ENCODE results near the gene IGLON5.

The IGLON5 gene

DNA sequence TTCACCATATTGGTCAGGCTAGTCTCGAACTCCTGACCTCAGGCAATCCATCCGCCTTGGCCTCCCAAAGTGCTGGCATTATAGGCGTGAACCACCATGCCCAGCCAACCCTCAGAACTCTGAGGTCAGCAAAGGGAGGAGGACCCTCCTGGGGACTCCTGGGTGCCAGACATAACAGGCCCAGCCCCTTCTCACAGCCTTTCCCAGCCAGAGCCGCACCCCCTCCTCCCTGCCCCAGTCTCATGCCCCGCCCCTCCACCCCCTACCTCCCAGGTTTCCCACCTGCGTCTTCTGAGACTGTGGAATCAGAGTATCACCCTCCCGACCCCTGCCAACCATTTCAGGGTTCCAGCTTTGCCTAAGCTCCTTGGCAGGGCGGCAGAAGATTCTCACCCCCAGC, 5.2 kb downstream of the IGLON5 start:
- TF ChIP-seq, protein P1, sequence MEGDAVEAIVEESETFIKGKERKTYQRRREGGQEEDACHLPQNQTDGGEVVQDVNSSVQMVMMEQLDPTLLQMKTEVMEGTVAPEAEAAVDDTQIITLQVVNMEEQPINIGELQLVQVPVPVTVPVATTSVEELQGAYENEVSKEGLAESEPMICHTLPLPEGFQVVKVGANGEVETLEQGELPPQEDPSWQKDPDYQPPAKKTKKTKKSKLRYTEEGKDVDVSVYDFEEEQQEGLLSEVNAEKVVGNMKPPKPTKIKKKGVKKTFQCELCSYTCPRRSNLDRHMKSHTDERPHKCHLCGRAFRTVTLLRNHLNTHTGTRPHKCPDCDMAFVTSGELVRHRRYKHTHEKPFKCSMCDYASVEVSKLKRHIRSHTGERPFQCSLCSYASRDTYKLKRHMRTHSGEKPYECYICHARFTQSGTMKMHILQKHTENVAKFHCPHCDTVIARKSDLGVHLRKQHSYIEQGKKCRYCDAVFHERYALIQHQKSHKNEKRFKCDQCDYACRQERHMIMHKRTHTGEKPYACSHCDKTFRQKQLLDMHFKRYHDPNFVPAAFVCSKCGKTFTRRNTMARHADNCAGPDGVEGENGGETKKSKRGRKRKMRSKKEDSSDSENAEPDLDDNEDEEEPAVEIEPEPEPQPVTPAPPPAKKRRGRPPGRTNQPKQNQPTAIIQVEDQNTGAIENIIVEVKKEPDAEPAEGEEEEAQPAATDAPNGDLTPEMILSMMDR (IDR thresholded peaks at IDR 0.05; ENCODE audit: low read depth, low read length): no peak
- no peak overlapping the region for H3K4me3 ChIP-seq (replicated peaks in 1 of 2; ENCODE audit: low read depth in 2 of 2, low read length in 2 of 2)
- DNase-seq (ENCODE audit: low read depth in 2 of 2): no peak

DNA sequence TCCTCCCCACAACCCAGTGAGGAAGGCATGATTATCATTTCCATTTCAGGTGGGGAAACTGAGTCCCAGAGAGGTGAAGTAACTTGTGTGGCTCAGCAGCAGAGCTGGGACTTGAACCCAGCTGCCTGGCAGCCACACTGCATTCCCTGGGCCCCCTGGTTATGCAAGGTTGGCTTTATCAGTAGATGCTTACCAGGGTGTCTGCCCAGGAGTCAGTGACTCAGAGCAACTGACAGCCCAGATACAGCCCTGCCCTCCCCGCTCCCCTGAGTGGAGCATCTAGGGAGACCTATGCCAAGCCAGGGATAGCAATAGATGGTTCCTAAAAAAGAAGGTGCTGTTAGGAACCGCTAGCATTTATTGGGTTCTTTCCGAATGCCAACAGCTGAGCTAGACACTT, 5.9 kb downstream of the IGLON5 start:
- DNase-seq (ENCODE audit: low read depth in 2 of 2): no peak
- TF ChIP-seq, protein P1 (IDR thresholded peaks at IDR 0.05; ENCODE audit: low read depth, low read length): no peak
- no peak overlapping the region for H3K4me3 ChIP-seq (replicated peaks in 1 of 2; ENCODE audit: low read depth in 2 of 2, low read length in 2 of 2)

DNA sequence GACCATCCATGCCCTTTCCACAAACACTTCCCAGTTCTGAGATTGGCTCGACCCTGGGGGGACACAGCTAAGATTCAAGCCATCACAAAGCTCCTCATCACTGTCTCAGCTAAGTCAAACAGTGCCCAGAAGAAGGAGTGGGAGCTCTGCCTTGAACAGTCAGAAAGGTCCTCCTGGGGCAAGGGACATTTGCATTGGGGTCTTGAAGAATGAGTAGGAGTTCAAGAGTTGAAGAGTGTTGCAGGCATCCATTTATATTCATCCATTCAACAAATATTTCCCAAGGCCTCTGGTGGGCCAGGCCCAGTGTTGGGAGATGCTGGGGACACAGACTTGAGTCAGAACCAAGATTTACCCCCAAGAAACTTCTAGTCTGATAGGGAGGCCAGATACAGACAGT, 6.5 kb downstream of the IGLON5 start:
- TF ChIP-seq, protein P1 (IDR thresholded peaks at IDR 0.05; ENCODE audit: low read depth, low read length): no peak
- DNase-seq (ENCODE audit: low read depth in 2 of 2): no peak
- no peak overlapping the region for H3K4me3 ChIP-seq (replicated peaks in 1 of 2; ENCODE audit: low read depth in 2 of 2, low read length in 2 of 2)

DNA sequence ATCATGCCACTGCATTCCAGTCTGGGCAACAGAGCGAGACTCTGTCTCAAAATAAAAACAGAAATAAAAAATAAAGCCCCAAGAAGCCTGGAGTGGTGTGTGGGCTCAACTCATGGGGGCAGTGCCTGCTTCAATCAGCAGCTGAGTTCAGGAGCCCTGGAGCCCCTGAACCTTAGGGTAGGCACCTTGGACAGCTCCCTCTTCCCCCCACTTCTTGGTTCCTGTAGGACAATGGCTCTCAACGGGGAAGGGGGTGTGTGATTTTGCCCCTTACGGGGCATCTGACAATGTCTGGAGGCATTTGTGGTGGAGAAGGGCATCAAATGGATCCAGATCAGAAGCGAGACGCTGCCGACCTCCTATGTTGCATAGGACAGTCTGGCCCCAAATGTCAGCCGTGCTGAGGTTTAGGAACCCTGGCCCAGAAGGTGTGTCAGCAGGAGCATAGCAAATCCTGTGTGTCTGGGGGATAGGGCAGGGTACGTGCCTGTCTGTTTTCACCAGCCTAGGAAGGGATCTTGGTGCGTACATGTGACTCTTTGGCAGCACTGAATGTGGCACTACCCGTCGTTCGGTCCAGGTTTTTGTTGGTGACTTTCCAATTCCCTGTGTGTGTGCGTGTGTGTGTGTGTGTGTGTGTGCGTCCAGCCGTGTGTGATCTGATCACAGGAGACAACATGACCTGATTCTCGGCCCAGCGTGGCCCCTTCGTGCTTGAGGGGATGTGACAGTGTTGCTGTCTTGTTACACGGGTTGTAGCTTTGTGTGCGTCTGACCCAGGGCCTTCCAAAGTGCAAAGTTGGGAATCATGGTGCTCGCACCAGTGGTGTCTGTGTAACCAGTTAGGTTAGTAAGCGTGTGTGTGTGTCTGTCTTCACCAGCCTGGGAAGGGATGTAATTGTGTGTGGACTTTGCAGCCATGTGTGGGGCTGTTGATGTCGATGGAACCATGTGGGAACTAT, 7.5 kb downstream of the IGLON5 start:
- TF ChIP-seq, protein P1 (IDR thresholded peaks at IDR 0.05; ENCODE audit: low read depth, low read length): no peak
- no peak for DNase-seq (ENCODE audit: low read depth in 2 of 2)
- H3K4me3 ChIP-seq (replicated peaks in 1 of 2; ENCODE audit: low read depth in 2 of 2, low read length in 2 of 2): no peak overlapping the region

DNA sequence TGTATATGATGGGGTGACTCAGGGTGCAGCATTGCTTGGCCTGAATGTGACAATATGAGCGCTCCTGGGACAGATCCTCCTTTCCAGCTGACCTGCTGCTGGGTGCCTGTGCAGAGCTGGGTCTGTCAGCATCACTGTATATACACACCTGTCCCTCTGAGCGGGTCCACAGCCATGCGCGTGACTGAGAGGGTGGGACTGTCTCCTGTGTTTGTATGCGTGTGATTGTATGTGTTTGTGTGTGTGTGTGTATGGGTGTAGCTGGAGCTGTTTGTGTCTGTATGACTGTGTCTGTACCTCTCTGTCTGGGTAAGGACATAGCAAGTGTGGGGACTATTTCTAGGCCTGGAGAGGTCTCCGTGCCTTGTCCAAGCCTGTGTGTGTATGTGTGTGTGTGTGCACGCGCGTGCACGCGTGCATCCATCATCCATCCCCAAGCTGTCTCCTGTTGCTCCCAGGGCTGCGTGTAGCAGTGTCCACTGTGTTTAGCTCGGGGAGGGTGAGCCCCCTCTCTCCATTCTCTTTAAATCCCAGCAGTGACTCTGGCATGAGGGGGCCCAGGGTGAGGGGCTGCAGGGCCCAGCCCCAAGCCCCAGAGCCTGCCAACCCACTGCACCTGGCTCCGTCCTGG, 8.3 kb downstream of the IGLON5 start:
- TF ChIP-seq, protein P1 (IDR thresholded peaks at IDR 0.05; ENCODE audit: low read depth, low read length): no peak
- DNase-seq (ENCODE audit: low read depth in 2 of 2): no peak
- H3K4me3 ChIP-seq (replicated peaks in 1 of 2; ENCODE audit: low read depth in 2 of 2, low read length in 2 of 2): no peak overlapping the region

DNA sequence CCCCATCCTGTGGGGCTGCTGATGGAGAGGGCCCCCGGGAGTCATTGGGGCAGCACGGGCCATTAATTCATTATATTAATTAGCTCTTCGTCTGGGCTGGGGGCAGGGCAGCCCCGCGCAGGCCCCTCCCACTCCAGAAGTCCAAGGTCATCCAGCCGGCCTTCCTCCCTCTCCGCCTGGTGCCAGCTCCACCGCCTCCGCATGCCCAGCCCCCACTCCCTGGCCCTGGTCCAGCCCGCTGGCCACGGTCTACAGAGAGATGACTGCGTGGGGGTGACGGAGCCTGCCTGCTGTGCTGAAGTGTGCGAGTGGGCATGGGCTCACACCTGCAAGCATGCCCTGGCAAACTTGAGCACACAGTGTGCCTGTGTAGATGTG, 8.8 kb downstream of the IGLON5 start:
- no peak overlapping the region for H3K4me3 ChIP-seq (replicated peaks in 1 of 2; ENCODE audit: low read depth in 2 of 2, low read length in 2 of 2)
- TF ChIP-seq, protein P1 (IDR thresholded peaks at IDR 0.05; ENCODE audit: low read depth, low read length): no peak
- no peak for DNase-seq (ENCODE audit: low read depth in 2 of 2)
